ENCODE measurements around the gene CTSL. TPM values are rescaled to one million over a fixed set of nuclear protein-coding genes. Genes with fewer than 3 reads are reported as not detected.

CTSL gene
- total RNA-seq, 1 experiment from 2014 or later, result 63.2 TPM

DNA sequence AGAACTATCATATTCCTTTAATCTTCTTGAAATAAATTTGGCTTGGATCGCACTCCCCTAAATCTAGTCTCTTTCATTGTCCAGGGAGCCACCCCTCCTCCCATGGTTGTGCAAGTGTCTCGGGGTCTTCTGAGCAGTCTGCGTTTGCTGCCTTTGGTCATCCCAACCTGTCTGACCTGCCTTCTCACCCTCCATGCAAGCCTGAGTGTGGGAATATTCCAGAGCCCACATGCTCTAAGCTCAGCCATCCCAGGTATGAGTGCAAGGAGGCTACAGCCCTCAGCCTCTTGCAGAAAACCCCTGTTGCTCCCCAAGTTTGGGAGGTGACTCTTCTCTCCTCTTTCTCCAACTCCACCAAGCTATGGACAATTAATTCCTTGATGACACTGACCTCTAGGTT is 7.7 kb upstream of the CTSL start:
- ATAC-seq (no peak), DNase-seq (no peak)
- Histone ChIP-seq H3K4me1 (ENCODE audit: insufficient read depth, low read length) (peaks cover 29% of the 10 kb centered on the region), H3K9me3 (ENCODE audit: low read length) (no peaks in the 10 kb centered on the region), H3F3A (ENCODE audit: low read length, unreplicated experiment) (no peaks in the 10 kb centered on the region), H3K27me3 (ENCODE audit: low read length) (no peaks in the 10 kb centered on the region), H3K4me2 (ENCODE audit: low read length) (no peak overlapping the region), H3K9me2 (replicated peaks; ENCODE audit: low read length) (no peaks in the 10 kb centered on the region), H3K9ac (ENCODE audit: low read length) (no peak overlapping the region), H3K79me2 (ENCODE audit: low read length) (no peaks in the 10 kb centered on the region), H3K27ac (ENCODE audit: low read length) (no peak overlapping the region), H4K20me1 (ENCODE audit: low read length) (no peaks in the 10 kb centered on the region), H2AFZ (ENCODE audit: low read length) (no peak overlapping the region), H3K4me3 (ENCODE audit: low read length) (no peak overlapping the region), H3K36me3 (ENCODE audit: low read depth, low read length) (no peaks in the 10 kb centered on the region)
- BruUV-seq (replicated peaks), result no TSS peak
- CTCF ChIA-PET, result no interaction called here
- intact Hi-C loops (cut with micrococcal nuclease), result no loop called here
- POLR2A ChIA-PET (ENCODE audit: unreplicated experiment), result no interaction called here
- no peak for TF ChIP-seq EZH2phosphoT487 (IDR thresholded peaks at IDR 0.05; ENCODE audit: borderline replicate concordance, low read length)
- no peak for TF ChIP-seq EZH2 (IDR thresholded peaks at IDR 0.05; ENCODE audit: low read length, unreplicated experiment)
- TF ChIP-seq, protein P1, sequence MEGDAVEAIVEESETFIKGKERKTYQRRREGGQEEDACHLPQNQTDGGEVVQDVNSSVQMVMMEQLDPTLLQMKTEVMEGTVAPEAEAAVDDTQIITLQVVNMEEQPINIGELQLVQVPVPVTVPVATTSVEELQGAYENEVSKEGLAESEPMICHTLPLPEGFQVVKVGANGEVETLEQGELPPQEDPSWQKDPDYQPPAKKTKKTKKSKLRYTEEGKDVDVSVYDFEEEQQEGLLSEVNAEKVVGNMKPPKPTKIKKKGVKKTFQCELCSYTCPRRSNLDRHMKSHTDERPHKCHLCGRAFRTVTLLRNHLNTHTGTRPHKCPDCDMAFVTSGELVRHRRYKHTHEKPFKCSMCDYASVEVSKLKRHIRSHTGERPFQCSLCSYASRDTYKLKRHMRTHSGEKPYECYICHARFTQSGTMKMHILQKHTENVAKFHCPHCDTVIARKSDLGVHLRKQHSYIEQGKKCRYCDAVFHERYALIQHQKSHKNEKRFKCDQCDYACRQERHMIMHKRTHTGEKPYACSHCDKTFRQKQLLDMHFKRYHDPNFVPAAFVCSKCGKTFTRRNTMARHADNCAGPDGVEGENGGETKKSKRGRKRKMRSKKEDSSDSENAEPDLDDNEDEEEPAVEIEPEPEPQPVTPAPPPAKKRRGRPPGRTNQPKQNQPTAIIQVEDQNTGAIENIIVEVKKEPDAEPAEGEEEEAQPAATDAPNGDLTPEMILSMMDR (conservative IDR thresholded peaks at IDR 0.05; ENCODE audit: low read depth, low read length), result no peak

DNA sequence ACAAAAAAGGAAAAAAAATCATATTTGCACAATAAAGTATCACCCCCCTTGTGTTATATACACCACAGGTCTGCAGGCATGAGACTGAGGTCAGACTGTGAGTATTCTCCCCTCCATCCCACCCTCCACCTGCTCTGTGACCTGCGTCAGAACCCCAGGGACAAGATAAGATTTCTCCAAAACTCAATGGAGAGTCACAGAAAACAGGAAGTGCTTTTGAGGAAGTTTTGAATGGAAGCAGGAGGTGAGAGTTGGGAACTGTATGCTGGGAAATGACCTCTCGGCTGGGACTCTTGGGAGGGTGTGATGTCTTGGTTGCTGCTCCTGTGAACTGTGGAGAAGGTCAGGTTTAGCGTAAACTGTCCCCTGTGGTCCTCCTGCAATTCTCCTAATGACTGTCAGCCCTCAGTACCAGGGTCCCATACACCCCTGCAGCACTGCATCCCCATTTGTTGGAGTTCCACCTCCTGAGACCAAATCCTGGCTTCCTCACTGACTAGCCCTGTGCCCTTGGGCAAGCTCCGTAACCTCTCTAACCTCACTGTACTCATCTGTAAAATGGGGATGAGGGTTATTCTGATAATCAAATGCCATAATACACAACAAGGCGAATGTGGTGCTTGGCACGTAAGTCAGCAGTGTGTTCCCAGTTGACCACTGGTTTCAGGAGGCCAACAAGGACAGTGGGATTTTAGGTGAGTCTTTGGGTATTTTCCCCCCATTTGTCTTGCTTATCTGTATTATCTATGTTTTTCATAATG is 6.9 kb upstream of the CTSL start:
- H2AFZ ChIP-seq (ENCODE audit: low read length), result no peak overlapping the region
- H3K27ac ChIP-seq (ENCODE audit: low read length), result no peak overlapping the region
- BruUV-seq (replicated peaks), result no TSS peak
- H4K20me1 ChIP-seq (ENCODE audit: low read length), result no peaks in the 10 kb centered on the region
- POLR2A ChIA-PET (ENCODE audit: unreplicated experiment), result no interaction called here
- no peak overlapping the region for H3K4me2 ChIP-seq (ENCODE audit: low read length)
- no peaks in the 10 kb centered on the region for H3K79me2 ChIP-seq (ENCODE audit: low read length)
- CTCF ChIA-PET, result no interaction called here
- H3F3A ChIP-seq (ENCODE audit: low read length, unreplicated experiment), result no peaks in the 10 kb centered on the region
- H3K4me1 ChIP-seq (ENCODE audit: insufficient read depth, low read length), result peaks cover 25% of the 10 kb centered on the region
- H3K27me3 ChIP-seq (ENCODE audit: low read length), result no peaks in the 10 kb centered on the region
- DNase-seq (no peak), ATAC-seq (no peak)
- H3K36me3 ChIP-seq (ENCODE audit: low read depth, low read length), result no peaks in the 10 kb centered on the region
- H3K4me3 ChIP-seq (ENCODE audit: low read length), result no peak overlapping the region
- intact Hi-C loops (cut with micrococcal nuclease), result no loop called here
- H3K9me3 ChIP-seq (ENCODE audit: low read length), result no peaks in the 10 kb centered on the region
- no peak for TF ChIP-seq EZH2phosphoT487 (IDR thresholded peaks at IDR 0.05; ENCODE audit: borderline replicate concordance, low read length)
- TF ChIP-seq, protein P1 (conservative IDR thresholded peaks at IDR 0.05; ENCODE audit: low read depth, low read length), result no peak
- TF ChIP-seq EZH2 (IDR thresholded peaks at IDR 0.05; ENCODE audit: low read length, unreplicated experiment), result no peak
- no peak overlapping the region for H3K9ac ChIP-seq (ENCODE audit: low read length)
- no peaks in the 10 kb centered on the region for H3K9me2 ChIP-seq (replicated peaks; ENCODE audit: low read length)

DNA sequence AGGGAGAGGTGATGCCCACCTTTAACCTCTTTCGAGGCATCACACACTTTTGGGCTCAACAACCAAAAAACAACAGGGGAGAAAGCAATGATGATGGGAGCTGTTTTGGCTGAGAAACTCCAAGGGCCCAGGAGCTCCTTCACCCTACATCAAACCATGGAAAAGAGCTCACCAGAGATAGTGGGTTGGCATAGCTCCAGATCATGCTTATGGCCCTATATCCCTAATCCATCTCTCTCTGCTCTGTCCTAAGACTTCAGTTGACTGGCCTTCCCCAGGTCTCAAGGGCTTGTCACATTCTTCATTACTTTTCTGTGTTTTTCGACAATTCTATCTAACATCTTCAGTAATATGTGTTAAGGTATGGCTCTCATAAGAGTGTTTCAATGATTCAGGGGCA is 5.7 kb upstream of the CTSL start:
- no TSS peak for BruUV-seq (replicated peaks)

More for the DNA sequence above, 5.7 kb upstream of the CTSL start:
- H3K79me2 ChIP-seq (ENCODE audit: low read length), result no peaks in the 10 kb centered on the region
- ChIA-PET CTCF (no interaction called here), POLR2A (ENCODE audit: unreplicated experiment) (no interaction called here)
- no peak for TF ChIP-seq EZH2phosphoT487 (IDR thresholded peaks at IDR 0.05; ENCODE audit: borderline replicate concordance, low read length)
- TF ChIP-seq EZH2 (IDR thresholded peaks at IDR 0.05; ENCODE audit: low read length, unreplicated experiment), result no peak
- TF ChIP-seq, protein P1 (conservative IDR thresholded peaks at IDR 0.05; ENCODE audit: low read depth, low read length), result no peak
- H3K36me3 ChIP-seq (ENCODE audit: low read depth, low read length), result no peaks in the 10 kb centered on the region
- no peak for ATAC-seq
- H3K9ac ChIP-seq (ENCODE audit: low read length), result no peak overlapping the region
- no peaks in the 10 kb centered on the region for H3K9me3 ChIP-seq (ENCODE audit: low read length)
- H3K4me1 ChIP-seq (ENCODE audit: insufficient read depth, low read length), result peaks cover 13% of the 10 kb centered on the region
- no peaks in the 10 kb centered on the region for H3K27me3 ChIP-seq (ENCODE audit: low read length)
- DNase-seq, result no peak
- H3K27ac ChIP-seq (ENCODE audit: low read length), result no peak overlapping the region
- H3K4me2 ChIP-seq (ENCODE audit: low read length), result no peak overlapping the region
- H3F3A ChIP-seq (ENCODE audit: low read length, unreplicated experiment), result no peaks in the 10 kb centered on the region
- intact Hi-C loops (cut with micrococcal nuclease), result no loop called here
- H2AFZ ChIP-seq (ENCODE audit: low read length), result no peak overlapping the region
- H3K9me2 ChIP-seq (replicated peaks; ENCODE audit: low read length), result no peaks in the 10 kb centered on the region
- no peaks in the 10 kb centered on the region for H4K20me1 ChIP-seq (ENCODE audit: low read length)
- H3K4me3 ChIP-seq (ENCODE audit: low read length), result no peak overlapping the region

Data from PC-3 (cell line).